ENCODE measurements around the gene RNF130.
"Not testable (repeated sequence)": the region's sequence is repeated elsewhere in the genome, so short reads cannot be mapped to it uniquely, and the experiment has no call there.

RNF130 gene

DNA sequence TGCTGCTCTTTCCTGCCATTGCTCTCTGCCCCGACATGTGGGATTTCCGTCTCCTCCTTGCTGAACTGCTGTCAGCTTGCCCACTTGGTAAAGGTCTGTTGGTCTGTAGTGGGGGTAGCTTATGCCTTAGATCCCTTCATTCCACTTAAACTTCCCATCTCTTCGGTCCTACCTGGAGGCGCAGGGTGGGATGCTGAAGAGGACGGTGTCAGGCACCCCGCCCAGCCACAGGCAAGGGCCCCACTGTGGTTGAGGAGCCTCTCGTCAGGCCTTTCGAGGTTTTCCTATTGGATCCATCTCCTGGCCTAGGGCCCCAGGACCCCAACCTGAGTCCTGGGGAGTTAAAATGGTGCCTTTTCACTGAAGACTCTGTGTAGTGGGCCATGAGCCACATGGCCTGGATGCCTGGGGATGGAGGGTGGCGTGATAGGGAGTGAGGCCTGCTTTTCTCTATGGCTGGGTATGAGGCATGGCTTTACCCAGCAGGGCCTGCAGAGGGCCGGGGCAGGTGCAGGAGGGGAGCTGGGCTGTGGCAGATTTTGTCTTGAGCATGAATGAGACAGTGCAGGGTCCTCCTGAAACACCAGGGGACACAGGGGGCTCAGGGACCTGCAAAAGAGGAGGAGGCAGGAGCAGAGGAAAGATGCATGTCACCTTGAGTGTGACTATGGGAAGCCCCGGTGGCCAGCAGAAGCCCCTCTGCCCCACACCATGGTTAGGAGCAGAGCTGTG is 25.8 kb upstream of the RNF130 start:
- Mint-ChIP-seq H3K9me3 (no peaks in the 10 kb centered on the region), H3K4me3 (no peak overlapping the region), H3K36me3 (no peaks in the 10 kb centered on the region), H3K27me3 (peaks cover 49% of the 10 kb centered on the region), H3K27ac (no peak overlapping the region), H3K4me1 (peaks cover 6% of the 10 kb centered on the region)
- no peak for ATAC-seq

GRCh38 chr5:180096616-180097015 is 25.1 kb upstream of the RNF130 start:
- ATAC-seq, result no peak
- Mint-ChIP-seq H3K27me3 (peaks cover 49% of the 10 kb centered on the region), H3K9me3 (no peaks in the 10 kb centered on the region), H3K36me3 (no peaks in the 10 kb centered on the region), H3K4me1 (peaks cover 9% of the 10 kb centered on the region), H3K27ac (no peak overlapping the region), H3K4me3 (no peak overlapping the region)

DNA sequence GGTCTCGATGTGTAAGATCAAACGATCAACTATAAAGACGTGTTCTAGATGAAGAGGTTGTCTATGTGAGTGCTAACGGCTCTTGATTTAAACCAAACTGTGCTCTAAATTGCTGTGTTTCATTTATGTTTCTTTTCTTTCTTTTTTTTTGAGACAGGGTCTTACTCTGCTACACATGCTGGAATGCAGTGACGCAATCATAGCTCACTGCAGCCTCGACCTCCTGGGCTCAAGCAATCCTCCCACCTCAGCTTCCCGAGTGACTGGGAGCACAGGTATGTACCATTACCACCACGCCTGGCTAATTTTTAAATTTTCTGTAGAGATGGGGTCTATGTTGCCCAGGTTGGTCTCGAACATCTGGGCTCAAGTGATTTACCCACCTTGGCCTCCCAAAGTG is 24.0 kb upstream of the RNF130 start:
- peaks cover 11% of the 10 kb centered on the region for H3K4me1 Mint-ChIP-seq
- H3K9me3 Mint-ChIP-seq, result no peaks in the 10 kb centered on the region
- no peaks in the 10 kb centered on the region for H3K36me3 Mint-ChIP-seq
- no peak for ATAC-seq
- no peak overlapping the region for H3K27ac Mint-ChIP-seq
- no peak overlapping the region for H3K4me3 Mint-ChIP-seq
- H3K27me3 Mint-ChIP-seq, result peaks cover 49% of the 10 kb centered on the region

GRCh38 chr5:180093651-180094382 is 22.3 kb upstream of the RNF130 start:
- no peaks in the 10 kb centered on the region for H3K36me3 Mint-ChIP-seq
- no peak for ATAC-seq
- H3K27ac Mint-ChIP-seq, result no peak overlapping the region
- peaks cover 17% of the 10 kb centered on the region for H3K4me1 Mint-ChIP-seq
- peaks cover 49% of the 10 kb centered on the region for H3K27me3 Mint-ChIP-seq
- no peaks in the 10 kb centered on the region for H3K9me3 Mint-ChIP-seq
- H3K4me3 Mint-ChIP-seq, result no peak overlapping the region

GRCh38 chr5:180093241-180093640 is 21.7 kb upstream of the RNF130 start:
- peaks cover 17% of the 10 kb centered on the region for H3K4me1 Mint-ChIP-seq
- no peaks in the 10 kb centered on the region for H3K36me3 Mint-ChIP-seq
- no peak overlapping the region for H3K4me3 Mint-ChIP-seq
- no peak overlapping the region for H3K27ac Mint-ChIP-seq
- peaks cover 47% of the 10 kb centered on the region for H3K27me3 Mint-ChIP-seq
- ATAC-seq, result no peak
- H3K9me3 Mint-ChIP-seq, result no peaks in the 10 kb centered on the region

GRCh38 chr5:180090769-180091546 is 19.4 kb upstream of the RNF130 start:
- Mint-ChIP-seq H3K4me1 (peaks cover 17% of the 10 kb centered on the region), H3K27ac (no peak overlapping the region), H3K36me3 (no peaks in the 10 kb centered on the region), H3K9me3 (no peaks in the 10 kb centered on the region), H3K4me3 (peak overlapping the region; percentile 88), H3K27me3 (peaks cover 27% of the 10 kb centered on the region)
- ATAC-seq, result no peak

- peak; percentile 90 for ATAC-seq
- H3K27me3 Mint-ChIP-seq, result peaks cover 19% of the 10 kb centered on the region
- no peaks in the 10 kb centered on the region for H3K9me3 Mint-ChIP-seq
- peaks cover 17% of the 10 kb centered on the region for H3K4me1 Mint-ChIP-seq
- H3K4me3 Mint-ChIP-seq, result peak overlapping the region; percentile 88
- H3K27ac Mint-ChIP-seq, result peak overlapping the region; percentile 86
- H3K36me3 Mint-ChIP-seq, result no peaks in the 10 kb centered on the region
Observed at GRCh38 chr5:180090098-180090768, 18.7 kb upstream of the RNF130 start.

- Mint-ChIP-seq H3K4me1 (peaks cover 17% of the 10 kb centered on the region), H3K27ac (peak overlapping the region; percentile 86), H3K27me3 (peaks cover 16% of the 10 kb centered on the region)
- H3K4me3 Mint-ChIP-seq, H3K36me3 Mint-ChIP-seq, ATAC-seq, H3K9me3 Mint-ChIP-seq: not testable (repeated sequence)
Observed at GRCh38 chr5:180089628-180090027, 18.1 kb upstream of the RNF130 start.

DNA sequence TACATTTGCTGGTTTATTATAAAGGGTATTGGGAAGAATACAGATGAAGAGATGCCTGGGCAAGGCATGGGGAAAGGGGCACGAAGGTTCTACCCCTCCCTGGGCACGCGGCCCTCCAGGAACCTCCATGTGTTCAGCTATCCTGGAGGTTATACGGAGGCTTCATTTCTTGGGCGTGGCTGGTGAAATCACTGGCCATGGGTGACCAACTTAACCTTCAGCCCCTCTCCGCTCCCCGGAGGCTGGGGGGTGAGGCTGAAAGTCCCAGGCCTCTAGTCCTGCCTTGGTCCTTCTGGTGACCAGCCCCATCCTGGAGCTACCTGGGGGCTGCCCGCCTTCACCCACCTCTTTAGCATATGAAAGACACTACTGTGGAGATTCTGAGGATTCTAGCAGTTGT is 17.0 kb upstream of the RNF130 start:
- peaks cover 10% of the 10 kb centered on the region for H3K27me3 Mint-ChIP-seq
- H3K4me3 Mint-ChIP-seq, result no peak overlapping the region
- no peak for ATAC-seq
- H3K27ac Mint-ChIP-seq, result no peak overlapping the region
- peaks cover 13% of the 10 kb centered on the region for H3K4me1 Mint-ChIP-seq
- no peaks in the 10 kb centered on the region for H3K9me3 Mint-ChIP-seq
- no peaks in the 10 kb centered on the region for H3K36me3 Mint-ChIP-seq

DNA sequence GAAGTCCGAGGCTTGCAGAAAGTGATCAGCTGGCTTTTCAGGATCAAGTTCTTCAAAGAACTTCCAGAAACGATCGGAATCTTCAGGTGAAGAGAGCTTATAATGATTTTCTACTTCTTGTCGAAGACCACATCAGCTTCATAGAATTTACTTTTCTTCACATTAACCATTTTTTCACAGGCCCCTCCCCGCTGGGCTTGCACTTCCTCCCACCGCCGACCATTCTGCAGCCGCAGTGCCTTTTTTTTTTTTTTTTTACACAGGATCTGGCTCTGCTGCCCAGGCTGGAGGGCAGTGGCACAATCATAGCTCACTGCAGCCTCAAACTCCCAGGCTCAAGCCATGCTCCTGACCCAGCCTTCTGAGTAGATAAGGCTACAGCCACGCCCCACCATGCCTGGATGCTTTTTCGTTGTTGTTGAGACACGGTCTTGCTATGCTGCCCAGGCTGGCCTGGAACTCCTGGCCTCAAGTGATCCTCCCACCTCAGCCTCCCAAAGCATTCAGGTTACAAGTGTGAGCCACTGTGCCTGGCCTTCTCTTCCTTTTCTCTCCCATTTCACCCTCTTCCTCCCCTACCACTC is 15.3 kb upstream of the RNF130 start:
- ATAC-seq, result no peak
- H3K27ac Mint-ChIP-seq, result no peak overlapping the region
- no peaks in the 10 kb centered on the region for H3K9me3 Mint-ChIP-seq
- no peaks in the 10 kb centered on the region for H3K27me3 Mint-ChIP-seq
- no peaks in the 10 kb centered on the region for H3K36me3 Mint-ChIP-seq
- H3K4me1 Mint-ChIP-seq, result peaks cover 12% of the 10 kb centered on the region
- H3K4me3 Mint-ChIP-seq, result no peak overlapping the region

DNA sequence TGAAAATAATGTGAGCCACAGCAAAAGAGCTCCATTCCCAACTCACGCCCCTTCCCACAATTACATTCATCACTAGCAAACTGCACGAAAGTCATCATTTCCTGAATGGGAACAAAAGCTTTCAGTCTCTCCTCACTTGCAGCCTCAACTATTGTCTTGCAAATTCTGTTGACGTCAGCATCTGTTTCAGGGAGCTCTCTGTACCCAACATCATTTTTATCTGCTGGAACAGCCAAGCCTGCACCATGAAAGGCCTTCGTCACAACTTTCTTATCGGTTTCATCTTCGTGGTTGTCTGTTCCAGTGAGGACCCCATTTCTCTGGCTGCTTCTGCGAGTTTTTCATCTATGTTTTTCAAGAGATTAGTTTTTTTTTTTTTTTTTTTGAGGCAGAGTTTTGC is 14.3 kb upstream of the RNF130 start:
- no peak for ATAC-seq
- H3K36me3 Mint-ChIP-seq, result no peaks in the 10 kb centered on the region
- H3K27me3 Mint-ChIP-seq, result no peaks in the 10 kb centered on the region
- no peak overlapping the region for H3K27ac Mint-ChIP-seq
- H3K4me3 Mint-ChIP-seq, result no peak overlapping the region
- no peaks in the 10 kb centered on the region for H3K9me3 Mint-ChIP-seq
- peaks cover 6% of the 10 kb centered on the region for H3K4me1 Mint-ChIP-seq

DNA sequence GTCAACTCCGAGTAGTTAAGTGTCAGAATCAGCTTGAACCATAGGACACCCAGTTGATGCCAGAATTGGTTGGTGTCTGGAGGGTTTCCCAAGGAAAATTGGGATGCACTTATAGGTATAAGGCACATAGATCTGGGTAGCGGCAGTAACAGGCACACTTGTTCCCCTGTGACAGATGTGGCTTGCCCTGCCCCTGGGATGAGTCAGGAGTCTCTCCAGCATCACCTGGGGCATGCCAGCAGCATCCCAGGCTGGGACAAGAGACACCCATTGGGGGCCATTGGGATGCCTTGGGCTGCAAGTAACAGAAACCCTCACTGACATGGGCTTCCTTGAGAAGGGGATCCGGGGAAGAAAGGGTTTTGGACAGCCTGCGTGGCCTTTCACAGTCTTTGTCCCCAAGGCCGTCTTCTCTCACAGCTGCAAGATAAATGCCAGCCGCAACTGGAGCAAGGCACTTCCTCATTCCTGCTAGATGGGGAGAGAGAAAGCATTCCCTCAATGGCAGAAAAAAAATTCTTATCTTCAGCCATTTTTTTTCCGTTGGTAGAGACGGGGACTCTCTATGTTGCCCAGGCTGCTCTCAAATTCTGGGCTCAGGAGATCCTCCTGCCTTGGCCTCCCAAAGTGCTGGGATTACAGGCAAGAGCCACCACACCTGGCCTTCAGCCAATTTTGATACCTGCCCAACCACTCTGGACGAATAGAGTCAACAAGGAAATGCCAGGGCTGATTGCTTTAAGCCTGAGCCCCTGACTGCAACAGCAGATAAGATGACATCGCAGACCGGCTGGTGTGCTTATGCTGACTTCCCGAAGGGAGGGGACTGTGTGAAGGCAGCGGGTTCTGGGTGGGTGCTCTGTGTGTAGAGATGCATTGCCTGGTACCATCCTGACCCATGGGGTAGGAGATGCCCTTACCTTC is 13.3 kb upstream of the RNF130 start:
- no peaks in the 10 kb centered on the region for H3K36me3 Mint-ChIP-seq
- H3K4me1 Mint-ChIP-seq, result peaks cover under 1% of the 10 kb centered on the region
- H3K9me3 Mint-ChIP-seq, result no peaks in the 10 kb centered on the region
- H3K4me3 Mint-ChIP-seq, result no peak overlapping the region
- ATAC-seq, result peak; percentile 52
- H3K27ac Mint-ChIP-seq, result no peak overlapping the region
- H3K27me3 Mint-ChIP-seq, result no peaks in the 10 kb centered on the region

GRCh38 chr5:180083529-180084060 is 12.0 kb upstream of the RNF130 start:
- Mint-ChIP-seq H3K36me3 (no peaks in the 10 kb centered on the region), H3K4me1 (no peaks in the 10 kb centered on the region), H3K27ac (no peak overlapping the region), H3K4me3 (no peak overlapping the region), H3K9me3 (no peaks in the 10 kb centered on the region), H3K27me3 (peaks cover 11% of the 10 kb centered on the region)
- peak; percentile 22 for ATAC-seq

All from stimulated activated memory B cell treated with anti-CD40 and anti-IgM and Interleukin-4, amounts not matched to agents 10 μg/mL and 1 μg/mL and 100 μg/mL, for 72 hours (primary cell).